Measurements from ENCODE around the gene COL1A2. TPM values are rescaled to one million over a fixed set of nuclear protein-coding genes. Genes with fewer than 3 reads are reported as not detected.

The COL1A2 gene
- total RNA-seq, 1 experiment from 2014 or later, result not detected

DNA sequence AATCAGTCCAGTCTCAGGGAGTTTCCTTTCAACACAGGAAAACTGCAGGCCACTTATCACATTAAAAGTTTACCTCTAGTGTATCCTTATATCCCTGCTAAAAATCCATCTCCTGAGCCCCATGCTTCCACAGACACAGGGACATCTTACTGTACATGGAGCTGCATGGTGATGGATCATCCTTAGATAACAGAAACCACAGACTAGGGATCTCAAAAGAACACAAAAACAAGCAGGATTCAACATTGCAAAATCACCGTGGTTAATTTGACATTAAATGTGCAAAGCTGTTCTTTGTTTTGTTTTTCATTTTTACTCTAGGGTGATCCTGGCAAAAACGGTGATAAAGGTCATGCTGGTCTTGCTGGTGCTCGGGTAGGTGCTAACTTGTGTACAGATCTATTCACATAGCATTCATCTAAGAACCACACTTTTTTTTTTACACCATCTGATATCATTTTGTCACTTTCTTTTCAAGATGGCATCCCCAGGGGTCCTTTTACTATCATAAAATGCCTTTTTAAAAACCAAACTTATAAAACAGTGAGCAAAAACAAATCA, 18.1 kb downstream of the COL1A2 start:
- Mint-ChIP-seq H3K9me3 (ENCODE audit: low read depth, unreplicated experiment) (no peaks in the 10 kb centered on the region), H3K27ac (ENCODE audit: unreplicated experiment) (no peak overlapping the region), H3K4me3 (ENCODE audit: low read depth, unreplicated experiment) (no peak overlapping the region), H3K36me3 (ENCODE audit: insufficient read depth, unreplicated experiment) (no peaks in the 10 kb centered on the region), H3K27me3 (ENCODE audit: unreplicated experiment) (no peaks in the 10 kb centered on the region), H3K4me1 (ENCODE audit: low read depth, unreplicated experiment) (no peaks in the 10 kb centered on the region)
- intact Hi-C loops (cut with micrococcal nuclease; ENCODE audit: unreplicated experiment), result no loop called here
- BruUV-seq (replicated peaks), result no TSS peak
- CTCF ChIA-PET, result no interaction called here
- DNase-seq, result no peak
- TF ChIP-seq, protein P1, sequence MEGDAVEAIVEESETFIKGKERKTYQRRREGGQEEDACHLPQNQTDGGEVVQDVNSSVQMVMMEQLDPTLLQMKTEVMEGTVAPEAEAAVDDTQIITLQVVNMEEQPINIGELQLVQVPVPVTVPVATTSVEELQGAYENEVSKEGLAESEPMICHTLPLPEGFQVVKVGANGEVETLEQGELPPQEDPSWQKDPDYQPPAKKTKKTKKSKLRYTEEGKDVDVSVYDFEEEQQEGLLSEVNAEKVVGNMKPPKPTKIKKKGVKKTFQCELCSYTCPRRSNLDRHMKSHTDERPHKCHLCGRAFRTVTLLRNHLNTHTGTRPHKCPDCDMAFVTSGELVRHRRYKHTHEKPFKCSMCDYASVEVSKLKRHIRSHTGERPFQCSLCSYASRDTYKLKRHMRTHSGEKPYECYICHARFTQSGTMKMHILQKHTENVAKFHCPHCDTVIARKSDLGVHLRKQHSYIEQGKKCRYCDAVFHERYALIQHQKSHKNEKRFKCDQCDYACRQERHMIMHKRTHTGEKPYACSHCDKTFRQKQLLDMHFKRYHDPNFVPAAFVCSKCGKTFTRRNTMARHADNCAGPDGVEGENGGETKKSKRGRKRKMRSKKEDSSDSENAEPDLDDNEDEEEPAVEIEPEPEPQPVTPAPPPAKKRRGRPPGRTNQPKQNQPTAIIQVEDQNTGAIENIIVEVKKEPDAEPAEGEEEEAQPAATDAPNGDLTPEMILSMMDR (IDR thresholded peaks at IDR 0.05; ENCODE audit: unreplicated experiment), result no peak

DNA sequence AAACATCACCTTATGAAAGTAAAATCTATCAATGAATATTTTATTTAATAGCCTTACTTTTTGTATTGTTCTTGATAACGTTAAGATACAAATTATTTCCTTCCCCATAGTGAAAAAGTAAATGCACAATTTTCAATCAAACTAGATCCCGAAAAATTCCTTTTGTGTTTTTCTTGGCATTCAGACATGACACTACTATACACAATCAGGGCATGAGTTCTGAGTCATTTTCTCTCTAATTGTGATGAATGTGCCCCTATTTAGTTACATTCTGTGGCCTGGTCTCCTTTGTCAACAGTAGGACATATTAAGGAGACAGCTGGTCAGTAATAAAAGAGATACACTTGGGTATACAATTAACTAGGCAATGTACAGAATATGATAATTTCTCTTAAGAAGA, 19.8 kb downstream of the COL1A2 start:
- TF ChIP-seq, protein P1 (IDR thresholded peaks at IDR 0.05; ENCODE audit: unreplicated experiment), result no peak
- Mint-ChIP-seq H3K9me3 (ENCODE audit: low read depth, unreplicated experiment) (no peaks in the 10 kb centered on the region), H3K36me3 (ENCODE audit: insufficient read depth, unreplicated experiment) (no peaks in the 10 kb centered on the region), H3K4me1 (ENCODE audit: low read depth, unreplicated experiment) (no peaks in the 10 kb centered on the region), H3K27ac (ENCODE audit: unreplicated experiment) (no peak overlapping the region), H3K27me3 (ENCODE audit: unreplicated experiment) (no peaks in the 10 kb centered on the region), H3K4me3 (ENCODE audit: low read depth, unreplicated experiment) (no peak overlapping the region)
- CTCF ChIA-PET, result no interaction called here
- intact Hi-C loops (cut with micrococcal nuclease; ENCODE audit: unreplicated experiment), result no loop called here
- no peak for DNase-seq
- no TSS peak for BruUV-seq (replicated peaks)

DNA sequence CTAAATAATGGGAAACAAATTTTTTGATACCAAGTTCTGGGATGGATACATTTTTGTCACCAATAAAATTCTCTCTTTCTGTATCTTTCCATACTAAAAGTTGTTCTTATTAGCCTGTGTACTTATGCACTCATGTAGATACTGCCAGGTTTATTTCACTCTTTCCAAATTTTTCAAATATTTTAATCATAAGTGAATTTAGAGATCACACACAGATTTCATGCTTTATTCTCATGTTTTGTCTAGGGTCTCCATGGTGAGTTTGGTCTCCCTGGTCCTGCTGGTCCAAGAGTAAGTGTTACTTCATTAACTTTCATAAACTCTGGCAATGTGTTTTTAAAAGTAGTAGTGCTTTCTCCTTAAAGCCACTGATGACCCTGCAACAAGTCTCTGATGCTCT, 20.3 kb downstream of the COL1A2 start:
- Mint-ChIP-seq H3K27me3 (ENCODE audit: unreplicated experiment) (no peaks in the 10 kb centered on the region), H3K9me3 (ENCODE audit: low read depth, unreplicated experiment) (no peaks in the 10 kb centered on the region), H3K36me3 (ENCODE audit: insufficient read depth, unreplicated experiment) (no peaks in the 10 kb centered on the region), H3K4me3 (ENCODE audit: low read depth, unreplicated experiment) (no peak overlapping the region), H3K27ac (ENCODE audit: unreplicated experiment) (no peak overlapping the region), H3K4me1 (ENCODE audit: low read depth, unreplicated experiment) (no peaks in the 10 kb centered on the region)
- DNase-seq, result no peak
- CTCF ChIA-PET, result no interaction called here
- no TSS peak for BruUV-seq (replicated peaks)
- intact Hi-C loops (cut with micrococcal nuclease; ENCODE audit: unreplicated experiment), result no loop called here
- TF ChIP-seq, protein P1 (IDR thresholded peaks at IDR 0.05; ENCODE audit: unreplicated experiment), result no peak

DNA sequence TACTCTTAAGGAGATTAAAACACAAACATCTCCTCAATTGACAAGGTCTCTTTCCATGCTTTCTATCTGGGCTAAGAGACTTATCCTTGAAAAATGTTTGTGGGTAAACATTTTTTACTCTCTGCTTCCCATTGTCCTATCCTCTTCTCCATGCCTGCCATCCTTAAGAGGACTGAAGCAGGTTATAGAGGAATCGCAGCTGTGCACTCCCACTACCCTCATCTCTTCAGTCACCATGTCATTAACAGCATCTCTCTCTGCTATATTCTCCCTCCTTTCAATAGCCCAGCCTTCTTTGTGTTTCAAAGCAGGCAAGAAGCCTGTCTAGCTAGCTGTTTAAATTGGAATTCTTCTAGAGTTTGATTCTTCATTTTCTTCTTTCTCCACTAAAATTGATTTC, 22.6 kb downstream of the COL1A2 start:
- no peaks in the 10 kb centered on the region for H3K4me1 Mint-ChIP-seq (ENCODE audit: low read depth, unreplicated experiment)
- no peak overlapping the region for H3K4me3 Mint-ChIP-seq (ENCODE audit: low read depth, unreplicated experiment)
- H3K27ac Mint-ChIP-seq (ENCODE audit: unreplicated experiment), result no peak overlapping the region
- no peaks in the 10 kb centered on the region for H3K27me3 Mint-ChIP-seq (ENCODE audit: unreplicated experiment)
- CTCF ChIA-PET, result no interaction called here
- TF ChIP-seq, protein P1 (IDR thresholded peaks at IDR 0.05; ENCODE audit: unreplicated experiment), result no peak
- intact Hi-C loops (cut with micrococcal nuclease; ENCODE audit: unreplicated experiment), result no loop called here
- no peaks in the 10 kb centered on the region for H3K36me3 Mint-ChIP-seq (ENCODE audit: insufficient read depth, unreplicated experiment)
- H3K9me3 Mint-ChIP-seq (ENCODE audit: low read depth, unreplicated experiment), result no peaks in the 10 kb centered on the region
- no TSS peak for BruUV-seq (replicated peaks)
- DNase-seq, result no peak
